Urothelium cell line (cell line): ENCODE results near the gene SPATA2L.

Source experiments
- DNase-seq: peaks from one replicate; pipeline ENCODE4 v3.0.0; 2011; ENCODE audit warnings: low spot score, mixed read lengths
- FAIRE-seq: peaks from 2 replicates; lab custom pipeline; 2011; peaks lifted over from hg19 to GRCh38; lab: Jason Lieb, UNC

SPATA2L gene

DNA sequence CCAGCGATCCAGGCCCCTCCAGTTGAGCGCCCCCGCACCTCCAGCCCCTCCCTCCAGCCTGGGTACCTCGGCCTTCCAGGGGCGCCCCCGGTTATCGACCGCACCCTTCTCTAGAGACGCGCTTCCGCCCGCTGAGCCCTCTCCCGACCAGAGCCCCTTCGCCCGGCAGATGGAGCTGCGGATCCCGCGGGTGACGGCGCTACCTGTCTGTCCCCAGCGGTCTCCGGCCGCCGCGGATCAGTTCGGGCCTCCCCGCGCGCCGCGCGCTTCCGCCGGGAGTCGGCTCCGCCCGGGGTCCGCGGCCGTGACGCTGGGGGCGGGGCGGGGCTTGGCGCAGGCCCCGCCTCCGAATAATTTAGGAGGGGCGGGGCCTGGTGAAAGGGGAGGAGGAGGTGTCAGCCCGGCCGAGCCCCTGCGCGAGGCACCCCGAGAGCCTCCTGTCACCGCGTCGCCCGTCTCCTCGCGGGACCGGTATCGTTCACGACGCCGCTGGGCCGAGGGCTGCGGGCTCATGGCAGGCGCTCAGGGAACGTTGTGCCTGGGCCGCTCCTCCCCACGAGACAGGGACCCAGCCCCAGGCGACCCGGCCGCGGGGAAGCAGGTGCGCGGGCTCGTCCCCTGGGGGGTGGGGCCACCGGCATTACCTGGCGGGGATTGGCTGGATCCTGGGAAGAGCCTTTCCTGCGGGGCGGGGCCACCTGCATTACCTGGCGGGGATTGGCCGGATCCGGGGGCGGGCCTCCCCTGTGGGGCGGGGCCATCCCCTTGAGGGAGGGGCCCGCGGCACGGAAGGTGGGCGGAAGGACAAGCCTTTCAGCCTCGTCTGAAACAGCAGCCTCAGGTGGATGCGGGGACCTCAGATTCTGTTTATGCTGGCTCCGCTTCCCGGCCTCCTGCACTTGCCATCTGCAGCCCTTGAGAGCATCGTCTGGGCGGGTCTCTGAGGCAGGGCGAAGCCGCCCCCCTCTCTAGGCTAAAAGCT lies at the start of gene SPATA2L:
TSS of gene SPATA2L (minus strand) at position 281 of the 982 bp plus-strand sequence. CDS start 473 bp downstream, outside the sequence.
- DNase-seq: peak; percentile 98
- peak; percentile 73 for FAIRE-seq

GRCh38 chr16:89749637-89750036 lies 48.1 kb upstream of the SPATA2L start:
- no peak for DNase-seq
- no peak for FAIRE-seq

DNA sequence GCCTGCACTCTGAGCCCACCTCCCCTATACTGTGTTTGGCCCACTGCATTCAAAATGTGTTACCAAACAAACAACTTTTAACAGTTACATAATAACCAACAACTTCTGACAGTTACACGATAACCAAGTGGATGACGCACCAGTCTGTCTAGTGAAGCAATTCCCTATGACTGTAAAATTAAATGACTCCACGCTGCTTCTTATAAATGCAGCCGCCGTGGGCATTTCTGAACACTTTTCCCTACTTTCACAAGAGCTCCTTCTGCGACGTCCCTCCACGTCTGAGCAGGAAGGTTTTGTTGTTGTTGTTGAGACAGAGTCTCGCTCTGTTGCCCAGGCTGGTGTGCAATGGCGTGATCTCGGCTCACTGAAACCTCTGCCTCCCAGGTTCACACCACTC lies 47.4 kb upstream of the SPATA2L start:
- no peak for DNase-seq
- FAIRE-seq: no peak

- FAIRE-seq (no peak), DNase-seq (no peak)
Observed at GRCh38 chr16:89748076-89748475, 46.6 kb upstream of the SPATA2L start.

DNA sequence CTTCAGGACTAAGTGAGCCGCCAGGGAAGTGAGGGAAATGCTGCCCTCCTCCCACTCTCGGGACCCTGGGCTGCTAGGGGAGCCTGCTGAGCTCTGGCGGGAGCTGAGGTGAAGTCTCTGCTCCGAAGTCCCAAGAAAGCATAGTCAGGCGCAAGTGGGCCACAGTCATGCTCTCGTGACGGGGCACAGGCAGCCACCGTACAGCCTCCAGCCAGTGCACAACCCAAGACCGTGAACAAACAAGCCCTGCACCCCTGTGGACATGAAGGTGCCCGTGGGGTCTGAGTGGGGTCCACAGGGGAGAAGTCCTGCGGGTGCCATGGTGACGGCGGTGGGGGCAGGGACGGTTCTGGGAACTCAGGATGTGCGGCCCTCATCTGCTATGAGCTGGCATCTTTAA lies 44.5 kb upstream of the SPATA2L start:
- FAIRE-seq (no peak), DNase-seq (no peak)

- no peak for DNase-seq
- FAIRE-seq: no peak
Observed at GRCh38 chr16:89744813-89745212, 43.3 kb upstream of the SPATA2L start.

DNA sequence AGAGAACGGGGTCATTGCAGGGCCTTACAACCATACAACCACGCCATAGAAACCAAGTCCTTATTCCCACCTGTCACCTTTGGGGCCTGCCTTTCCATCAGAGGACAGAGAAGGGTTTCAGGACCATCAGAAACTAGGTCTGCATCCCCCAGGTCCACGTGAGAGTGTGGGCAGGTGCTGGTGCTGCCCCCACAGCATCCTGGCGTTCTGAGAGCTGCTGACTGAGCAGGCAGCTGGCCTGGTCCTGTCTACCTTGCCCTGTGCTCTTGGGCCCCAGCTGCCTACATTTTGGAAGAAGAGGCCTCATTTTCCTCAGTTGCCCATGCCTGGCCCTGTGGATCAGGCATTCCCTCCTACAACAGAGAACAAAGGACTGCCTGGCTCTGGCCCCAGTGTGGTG lies 41.4 kb upstream of the SPATA2L start:
- FAIRE-seq (no peak), DNase-seq (no peak)

DNA sequence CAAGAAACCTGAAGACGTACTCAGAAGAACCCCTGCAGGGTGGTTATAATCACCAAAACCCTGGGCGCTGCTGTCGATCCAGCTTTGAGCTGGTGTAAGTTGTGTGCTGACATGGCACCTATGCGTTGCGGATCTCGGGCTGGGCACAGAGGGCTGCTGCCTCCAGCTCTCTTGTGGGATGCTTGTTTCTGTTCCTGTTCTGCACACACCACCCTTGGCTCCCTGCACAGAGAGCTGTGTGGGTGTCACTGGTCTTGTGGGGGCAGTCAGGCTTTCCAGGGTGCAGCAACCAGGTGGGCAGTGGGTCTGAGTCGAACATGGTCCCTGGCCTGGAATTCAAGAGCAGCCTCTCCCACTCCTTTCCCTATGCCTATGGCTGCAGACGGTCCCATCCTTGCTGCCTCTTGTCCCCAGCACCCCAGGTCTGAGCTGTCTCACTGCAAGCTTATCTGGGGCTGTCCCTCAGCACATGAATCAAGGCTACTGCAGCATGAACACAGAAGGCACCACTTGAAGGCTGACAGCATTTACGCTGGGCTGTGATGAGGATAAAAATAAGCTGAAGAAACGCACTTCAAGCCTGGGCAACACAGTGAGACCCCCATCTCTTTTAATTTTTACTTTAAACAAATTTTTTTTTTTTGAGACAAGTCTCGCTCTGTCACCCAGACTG lies 40.0 kb upstream of the SPATA2L start:
- DNase-seq (no peak), FAIRE-seq (no peak)

DNA sequence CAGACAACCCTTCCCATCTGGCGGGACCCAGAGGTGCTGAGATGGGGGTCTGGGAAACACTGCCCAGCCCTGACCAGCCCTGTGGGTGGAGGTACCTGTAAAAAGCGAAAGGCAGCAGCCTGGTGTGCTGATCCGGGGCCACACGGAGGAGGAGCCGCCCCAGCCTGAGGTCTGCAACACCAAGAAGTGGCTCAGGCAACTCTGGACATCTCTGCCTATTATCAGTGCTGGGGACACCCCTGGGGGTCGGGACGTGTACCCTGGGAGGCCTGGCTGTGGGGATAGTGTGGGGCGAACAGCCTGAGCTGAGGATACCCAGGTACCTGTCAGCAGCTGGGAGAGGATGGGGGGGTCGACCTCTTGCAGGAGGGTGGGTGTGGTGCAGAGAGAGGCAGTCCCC lies 37.9 kb upstream of the SPATA2L start:
- DNase-seq (no peak), FAIRE-seq (no peak)

GRCh38 chr16:89738538-89739317 lies 37.2 kb upstream of the SPATA2L start:
- DNase-seq: no peak
- FAIRE-seq: no peak

DNA sequence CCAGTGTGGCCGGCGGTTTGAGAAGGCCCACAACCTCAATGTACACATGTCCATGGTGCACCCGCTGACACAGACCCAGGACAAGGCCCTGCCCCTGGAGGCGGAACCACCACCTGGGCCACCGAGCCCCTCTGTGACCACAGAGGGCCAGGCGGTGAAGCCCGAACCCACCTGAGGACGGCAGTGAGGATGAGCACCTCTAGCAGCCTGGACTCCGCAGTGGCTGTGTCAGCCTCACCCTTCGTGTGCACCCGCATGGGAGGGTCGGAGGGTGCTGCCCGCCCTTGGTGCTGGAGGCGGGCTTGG lies 36.5 kb upstream of the SPATA2L start:
- DNase-seq (no peak), FAIRE-seq (no peak)

DNA sequence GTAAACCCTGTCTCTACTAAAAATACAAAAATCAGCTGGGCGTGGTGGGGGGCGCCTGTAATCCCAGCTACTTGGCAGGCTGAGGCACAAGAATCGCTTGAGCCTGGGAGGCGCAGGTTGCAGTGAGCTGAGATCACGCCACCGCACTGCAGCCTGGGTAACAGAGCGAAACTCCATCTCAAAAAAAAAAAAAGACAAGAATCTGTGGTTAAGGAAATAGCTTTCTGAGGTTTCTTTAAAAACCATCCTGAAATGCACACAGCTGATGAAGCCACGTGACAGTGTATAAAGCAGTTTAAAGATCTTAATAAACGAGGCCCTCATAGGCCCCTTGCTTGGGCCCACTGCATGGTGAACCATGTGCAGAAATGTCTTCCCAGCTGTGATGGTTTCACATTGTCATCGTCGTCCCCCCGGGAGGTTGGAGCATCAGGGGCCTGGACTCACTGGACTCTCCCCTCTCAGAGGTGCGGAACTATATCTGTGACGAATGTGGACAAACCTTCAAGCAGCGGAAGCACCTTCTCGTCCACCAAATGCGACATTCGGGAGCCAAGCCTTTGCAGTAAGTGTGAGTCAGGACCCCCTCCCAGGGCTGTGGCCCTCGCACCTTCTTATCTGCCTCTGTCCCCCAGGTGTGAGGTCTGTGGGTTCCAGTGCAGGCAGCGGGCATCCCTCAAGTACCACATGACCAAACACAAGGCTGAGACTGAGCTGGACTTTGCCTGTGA lies 36.0 kb upstream of the SPATA2L start:
- FAIRE-seq (no peak), DNase-seq (no peak)

GRCh38 chr16:89736554-89736953 lies 35.0 kb upstream of the SPATA2L start:
- DNase-seq (no peak), FAIRE-seq (no peak)

GRCh38 chr16:89733792-89734191 lies 32.3 kb upstream of the SPATA2L start:
- no peak for DNase-seq
- no peak for FAIRE-seq

DNA sequence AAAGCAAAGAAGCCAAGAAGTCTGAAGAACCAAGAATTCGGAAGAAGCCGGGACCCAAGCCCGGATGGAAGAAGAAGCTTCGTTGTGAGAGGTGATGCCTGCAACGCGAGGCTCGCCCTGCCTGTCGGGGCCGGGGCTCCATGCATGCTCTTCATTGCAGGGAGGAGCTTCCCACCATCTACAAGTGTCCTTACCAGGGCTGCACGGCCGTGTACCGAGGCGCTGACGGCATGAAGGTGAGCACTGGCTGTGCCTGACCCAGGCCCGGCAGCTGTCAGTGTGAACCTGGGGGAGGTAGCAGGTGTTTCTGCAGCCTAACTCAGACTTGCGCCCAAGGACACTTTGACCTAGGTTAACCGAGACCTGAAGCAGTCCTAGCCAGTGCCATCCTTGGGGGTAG lies 31.8 kb upstream of the SPATA2L start:
- no peak for DNase-seq
- FAIRE-seq: no peak

- no peak for DNase-seq
- FAIRE-seq: no peak
Observed at GRCh38 chr16:89732918-89733242, 31.4 kb upstream of the SPATA2L start.

DNA sequence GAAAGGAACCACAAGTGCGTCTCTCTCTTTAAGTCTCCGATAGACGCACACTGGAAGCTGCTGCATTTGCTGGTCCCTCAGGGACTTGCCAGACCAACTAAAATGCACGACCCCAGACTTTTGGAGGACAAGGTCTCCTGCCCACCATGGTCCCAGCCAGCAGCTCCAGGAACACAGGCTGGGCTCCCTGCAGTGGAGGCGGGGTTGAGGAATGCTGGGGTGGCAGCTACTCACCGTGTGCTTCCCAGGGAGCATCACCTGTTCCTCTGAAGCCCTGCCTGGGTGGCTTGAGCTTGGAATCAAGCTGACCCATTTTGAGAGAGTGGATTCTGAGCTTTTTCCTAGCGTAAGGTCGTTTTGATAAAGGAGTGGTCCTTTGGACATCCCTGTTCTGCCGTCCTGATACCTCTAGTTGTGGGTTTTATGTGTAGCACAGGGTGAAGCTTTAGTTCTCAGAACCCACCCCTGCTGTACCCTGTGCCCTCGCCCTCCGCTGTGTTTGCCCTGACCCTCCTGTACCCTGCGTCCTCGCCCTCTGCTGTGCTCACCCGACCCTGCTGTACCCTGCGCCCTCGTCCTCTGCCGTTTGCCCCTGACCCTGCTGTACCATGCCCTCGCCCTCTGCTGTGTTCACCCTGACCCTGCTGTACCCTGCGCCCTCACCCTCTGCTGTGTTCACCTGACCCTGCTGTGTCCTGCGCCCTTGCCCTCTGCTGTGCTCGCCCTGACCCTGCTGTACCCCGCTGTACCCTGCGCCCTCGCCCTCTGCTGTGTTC lies 30.8 kb upstream of the SPATA2L start:
- DNase-seq (no peak), FAIRE-seq (no peak)

DNA sequence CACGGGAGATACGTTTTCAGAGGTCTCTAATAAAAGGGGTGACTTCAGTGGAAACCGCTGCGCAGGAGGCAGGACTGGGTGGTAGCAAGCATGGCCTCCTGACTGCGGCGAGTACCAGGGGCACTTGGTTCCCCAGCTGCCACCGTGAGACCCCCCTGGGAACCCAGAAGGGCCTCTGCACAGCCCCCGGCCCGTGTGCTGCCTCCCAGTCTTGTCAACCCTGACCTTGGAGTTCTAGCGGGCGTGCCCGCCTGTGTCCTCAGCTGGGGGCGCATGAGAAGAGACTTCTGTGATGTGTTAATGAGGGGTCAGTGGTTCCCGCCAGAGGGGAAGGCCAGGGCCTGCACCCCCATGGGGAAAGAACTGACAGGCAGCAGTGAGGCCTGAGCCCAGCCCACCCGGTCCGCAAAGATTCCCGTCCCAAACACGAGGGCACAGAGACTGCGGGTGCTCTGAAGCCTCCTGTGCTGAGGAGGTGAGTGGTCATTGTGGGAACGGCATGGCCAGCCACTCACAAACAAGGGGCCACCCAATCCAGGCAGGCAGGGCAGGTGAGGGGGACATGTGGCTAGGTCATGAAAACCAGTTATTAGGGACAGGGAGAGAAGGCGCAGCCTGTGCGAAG lies 29.2 kb upstream of the SPATA2L start:
- FAIRE-seq (peak; percentile 86), DNase-seq (no peak)

GRCh38 chr16:89729863-89730593 lies 28.5 kb upstream of the SPATA2L start:
- DNase-seq (no peak), FAIRE-seq (no peak)
